GM10266 (cell line): ENCODE data around the gene GAL3ST3.
"Not testable (repeated sequence)": the region's sequence is repeated elsewhere in the genome, so short reads cannot be mapped to it uniquely, and the experiment has no call there.

Experiments
- DNase-seq: peaks from one replicate; pipeline ENCODE4 v3.0.0; 2012; ENCODE audit errors: extremely low spot score
- TF ChIP-seq, protein P1 (sequence below): IDR thresholded peaks from 2 replicates; pipeline ENCODE4 v1.5.1; 2012; ENCODE audit warnings: mild to moderate bottlenecking, low read depth; ENCODE audit not compliant: control insufficient read depth, insufficient read depth; ENCODE audit errors: missing control alignments

GAL3ST3 gene

DNA sequence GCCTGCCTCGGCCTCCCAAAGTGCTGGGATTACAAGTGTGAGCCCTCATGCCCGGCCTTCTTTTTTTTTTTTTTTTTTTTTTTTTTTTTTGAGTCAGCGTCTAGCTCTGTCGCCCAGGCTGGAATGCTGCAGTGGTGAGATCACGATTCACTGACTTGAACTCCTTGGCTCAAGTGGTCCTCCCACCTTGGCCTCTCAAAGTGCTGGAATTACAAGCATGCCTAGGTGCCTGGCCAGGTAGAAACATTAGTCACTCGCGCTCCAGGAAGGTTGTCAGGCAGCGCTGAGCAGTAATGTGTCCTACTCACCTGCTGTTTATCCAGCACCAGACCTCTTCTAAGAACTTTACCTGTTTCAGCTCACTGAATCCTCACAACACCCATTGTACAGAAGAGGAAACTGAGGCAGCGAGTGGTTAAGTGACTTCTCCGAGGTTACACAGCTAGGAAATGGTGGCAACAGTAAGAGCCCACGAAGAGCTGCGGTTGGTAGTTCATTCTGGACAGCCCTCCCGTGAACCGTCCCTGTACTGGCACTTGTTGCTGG lies 37.6 kb downstream of the GAL3ST3 start:
- TF ChIP-seq, protein P1, sequence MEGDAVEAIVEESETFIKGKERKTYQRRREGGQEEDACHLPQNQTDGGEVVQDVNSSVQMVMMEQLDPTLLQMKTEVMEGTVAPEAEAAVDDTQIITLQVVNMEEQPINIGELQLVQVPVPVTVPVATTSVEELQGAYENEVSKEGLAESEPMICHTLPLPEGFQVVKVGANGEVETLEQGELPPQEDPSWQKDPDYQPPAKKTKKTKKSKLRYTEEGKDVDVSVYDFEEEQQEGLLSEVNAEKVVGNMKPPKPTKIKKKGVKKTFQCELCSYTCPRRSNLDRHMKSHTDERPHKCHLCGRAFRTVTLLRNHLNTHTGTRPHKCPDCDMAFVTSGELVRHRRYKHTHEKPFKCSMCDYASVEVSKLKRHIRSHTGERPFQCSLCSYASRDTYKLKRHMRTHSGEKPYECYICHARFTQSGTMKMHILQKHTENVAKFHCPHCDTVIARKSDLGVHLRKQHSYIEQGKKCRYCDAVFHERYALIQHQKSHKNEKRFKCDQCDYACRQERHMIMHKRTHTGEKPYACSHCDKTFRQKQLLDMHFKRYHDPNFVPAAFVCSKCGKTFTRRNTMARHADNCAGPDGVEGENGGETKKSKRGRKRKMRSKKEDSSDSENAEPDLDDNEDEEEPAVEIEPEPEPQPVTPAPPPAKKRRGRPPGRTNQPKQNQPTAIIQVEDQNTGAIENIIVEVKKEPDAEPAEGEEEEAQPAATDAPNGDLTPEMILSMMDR = no peak
- DNase-seq = no peak

DNA sequence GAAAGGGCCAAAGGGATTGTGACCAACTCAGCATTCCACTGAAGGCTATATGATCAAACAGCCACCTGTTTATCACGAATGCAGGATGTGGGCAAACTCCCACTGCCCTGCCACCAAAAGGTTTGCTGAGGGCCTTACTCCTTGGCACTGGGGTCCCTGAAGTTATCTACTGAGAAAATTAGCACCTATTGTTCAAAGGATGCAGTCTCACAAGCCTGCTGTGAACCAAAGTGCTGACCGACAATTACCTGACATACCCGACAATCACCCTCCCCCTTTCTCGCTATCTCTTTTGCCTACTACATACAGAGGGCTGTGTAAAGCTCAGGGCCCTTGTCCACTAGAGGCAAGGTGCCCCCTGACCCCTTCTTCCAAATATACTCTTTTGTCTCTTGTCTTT lies 38.9 kb downstream of the GAL3ST3 start:
- DNase-seq = not testable (repeated sequence)

DNA sequence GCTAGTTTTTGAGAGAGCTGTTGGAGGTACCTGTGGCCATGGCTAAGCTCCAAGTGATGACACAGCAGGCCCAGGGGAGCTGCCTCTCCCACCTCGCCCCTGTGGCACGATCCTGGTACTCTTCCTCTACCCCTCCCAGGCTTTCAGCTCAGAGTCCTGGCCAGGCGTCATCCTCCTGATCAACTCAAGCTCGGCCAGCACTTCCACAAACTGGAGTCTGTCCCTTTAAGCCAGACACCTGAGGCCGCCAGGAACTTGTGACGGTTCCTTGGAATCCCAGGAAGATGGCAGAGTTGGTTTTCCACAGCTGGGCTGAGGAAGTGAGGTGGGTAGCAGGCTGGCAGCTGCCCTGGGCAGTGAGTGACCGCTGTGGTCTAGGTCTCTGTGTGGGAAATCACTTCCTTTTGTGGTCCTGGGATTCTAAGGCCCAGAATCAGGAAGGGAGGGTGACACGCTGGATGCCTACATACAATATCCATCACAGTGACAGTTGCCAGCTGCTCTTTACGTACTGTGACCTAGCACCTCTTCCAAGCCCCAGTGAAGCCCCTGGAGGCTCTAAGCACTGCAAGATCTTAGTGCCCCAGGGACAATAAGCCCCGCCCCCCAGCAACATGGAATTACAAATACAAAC lies 40.4 kb downstream of the GAL3ST3 start:
- no peak for DNase-seq
- TF ChIP-seq, protein P1 = no peak

DNA sequence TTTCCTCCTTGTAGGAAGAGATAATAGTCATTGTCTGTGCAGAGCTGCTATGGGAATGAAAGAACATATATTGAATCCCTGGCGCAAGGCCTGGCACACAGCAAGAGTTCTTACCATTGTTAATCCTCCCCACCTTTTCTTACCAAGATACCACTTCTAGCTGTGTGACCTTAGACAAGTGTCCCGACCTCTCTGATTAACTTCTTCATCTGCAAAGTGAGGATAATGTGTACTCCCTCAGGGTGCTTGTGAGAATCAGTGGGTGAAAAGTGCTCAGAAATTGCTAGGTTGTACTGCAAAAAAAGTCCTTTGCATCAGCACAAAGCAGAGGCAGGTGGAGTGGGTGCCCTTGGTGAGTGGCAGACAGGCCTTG lies 40.9 kb downstream of the GAL3ST3 start:
- no peak for DNase-seq
- TF ChIP-seq, protein P1 = no peak

DNA sequence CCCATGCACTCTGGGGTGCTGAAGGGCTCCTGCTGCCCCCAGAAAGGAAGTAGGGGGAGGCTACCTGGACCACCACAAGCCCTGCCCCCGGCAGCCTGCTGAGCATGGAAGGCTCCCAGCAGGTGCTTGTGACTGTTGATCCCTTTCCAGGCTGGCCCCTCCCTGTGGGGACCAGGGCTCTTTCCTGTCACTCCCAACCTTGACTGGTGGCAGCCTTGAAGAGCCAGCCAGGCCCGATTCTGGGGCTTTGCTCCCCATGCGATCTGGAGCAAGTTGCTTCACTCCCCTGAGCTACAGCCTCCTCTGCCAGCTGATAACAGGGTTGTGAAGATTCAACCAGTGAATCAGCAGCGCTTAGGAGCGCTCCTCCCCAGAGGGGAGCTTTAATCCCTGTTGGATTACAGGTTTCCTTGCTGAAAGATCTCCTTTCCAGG lies 41.7 kb downstream of the GAL3ST3 start:
- no peak for DNase-seq
- TF ChIP-seq, protein P1 = no peak

DNA sequence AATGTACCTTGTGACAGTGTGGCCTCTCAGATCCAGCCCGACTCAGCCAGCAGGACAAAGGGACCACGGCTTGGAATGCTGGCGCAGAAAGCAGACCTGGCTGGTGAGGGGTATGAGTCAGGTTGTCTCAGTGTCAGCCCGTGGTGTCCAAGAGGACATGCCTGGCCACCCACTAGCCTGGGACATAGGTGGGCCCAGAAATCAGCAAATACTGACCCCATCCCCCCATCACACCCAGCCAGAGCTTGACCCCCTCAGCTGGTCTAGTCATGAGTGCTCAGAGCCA lies 42.1 kb downstream of the GAL3ST3 start:
- DNase-seq = no peak
- TF ChIP-seq, protein P1 = no peak

DNA sequence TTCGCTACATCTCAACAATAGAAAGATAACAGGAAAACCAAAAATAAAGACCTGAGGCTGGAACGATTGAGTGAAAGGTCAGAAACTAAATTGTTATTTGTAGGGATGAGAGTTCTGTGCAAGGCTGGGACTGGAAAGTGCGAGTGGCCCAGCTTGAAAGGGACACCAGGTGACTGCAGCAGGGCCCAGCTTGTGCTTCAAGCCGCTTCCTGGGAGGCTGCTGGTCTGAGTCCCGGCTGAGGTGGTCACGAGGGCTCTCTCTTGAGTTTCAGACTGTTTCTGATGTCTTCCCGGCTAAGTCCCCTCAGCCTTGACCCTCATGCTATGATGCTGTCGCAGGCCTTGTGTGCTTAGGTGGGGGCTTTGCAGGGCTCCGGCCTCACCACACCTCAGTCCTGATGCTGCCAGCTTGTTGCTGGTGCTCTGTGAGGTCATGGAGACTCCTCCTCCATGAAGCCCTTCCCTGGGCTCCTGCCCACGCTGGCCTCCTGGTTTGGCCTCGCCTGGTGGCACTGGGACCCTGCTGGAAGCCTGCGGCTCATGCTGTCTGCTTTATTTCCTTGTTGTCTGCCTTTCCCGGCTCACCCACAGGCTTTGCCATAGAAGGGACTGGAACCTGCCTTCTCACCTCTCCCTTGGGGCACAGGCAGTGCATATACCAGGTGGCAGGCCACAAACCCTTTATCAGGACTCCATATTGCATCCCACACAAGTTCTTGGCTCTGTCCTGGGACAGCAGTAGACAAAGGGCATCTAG lies 42.6 kb downstream of the GAL3ST3 start:
- TF ChIP-seq, protein P1 = no peak

DNA sequence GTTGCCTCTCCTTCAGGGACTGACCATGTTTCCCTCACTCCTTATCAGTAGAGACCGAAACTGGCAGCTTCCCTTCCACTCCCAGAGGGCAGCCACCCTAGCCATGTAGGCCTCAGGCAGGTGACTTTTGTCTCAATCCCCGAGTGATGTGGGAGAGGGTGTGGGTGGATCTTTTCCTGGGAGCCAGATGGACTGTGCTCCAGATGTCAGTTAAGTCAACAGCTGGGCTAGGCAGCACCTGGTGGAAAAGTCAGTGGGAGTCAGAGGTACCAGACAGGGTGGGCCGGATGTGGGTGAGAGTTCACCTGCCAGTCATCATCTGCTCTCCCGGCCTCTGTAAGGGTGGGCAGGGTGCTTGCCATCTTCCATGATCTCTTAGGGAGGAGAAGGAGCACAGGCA lies 44.8 kb downstream of the GAL3ST3 start:
- TF ChIP-seq, protein P1 = no peak
- DNase-seq = no peak

More for the DNA sequence above, 42.6 kb downstream of the GAL3ST3 start:
- DNase-seq = no peak
